HG03159 (cell line): ENCODE data around the gene ZNF554.

ENCODE experiments used
- ATAC-seq: cut with Tn5 transposase; IDR thresholded peaks from one replicate; pipeline ENCODE4 v1.9.1; 2021; ENCODE audit warnings: mild to moderate bottlenecking, moderate library complexity; ENCODE audit not compliant: unreplicated experiment

ZNF554 gene

GRCh38 chr19:2824129-2824528, 4.5 kb downstream of the ZNF554 start:
- ATAC-seq = no peak

- no peak for ATAC-seq
Measured at GRCh38 chr19:2827022-2827421, 7.4 kb downstream of the ZNF554 start.

- ATAC-seq = no peak
Measured at GRCh38 chr19:2827840-2828489, 8.3 kb downstream of the ZNF554 start.

- ATAC-seq = no peak
Measured at GRCh38 chr19:2834294-2834871, 14.7 kb downstream of the ZNF554 start.

GRCh38 chr19:2837430-2837829, 17.8 kb downstream of the ZNF554 start:
- no peak for ATAC-seq

GRCh38 chr19:2840794-2841791, 21.4 kb downstream of the ZNF554 start, which contains the start of gene ZNF555:
Gene ZNF555 (plus strand): TSS chr19:2841475. CDS start chr19:2841573, 98 bp downstream.
- ATAC-seq = peak; percentile 96

- ATAC-seq = no peak
Measured at GRCh38 chr19:2841855-2842574, 22.3 kb downstream of the ZNF554 start.

DNA sequence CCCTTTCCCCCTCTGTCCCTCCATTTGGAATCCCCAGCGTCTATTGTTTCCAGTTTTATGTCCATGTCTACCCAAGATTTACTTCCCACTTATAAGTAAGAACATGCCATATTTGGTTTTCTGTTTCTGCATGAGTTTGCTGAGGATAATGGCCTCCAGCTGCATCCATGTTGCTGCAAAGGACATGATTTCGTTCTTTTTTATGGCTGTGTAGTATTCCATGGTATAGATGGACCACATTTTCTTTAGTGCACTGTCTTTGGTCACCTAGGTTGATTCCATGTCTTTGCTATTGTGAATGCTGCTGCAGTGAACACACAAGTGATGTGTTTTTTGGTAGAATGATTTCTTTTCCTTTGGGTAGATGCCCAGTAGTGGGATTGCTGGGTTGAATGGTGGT, 25.4 kb downstream of the ZNF554 start:
- ATAC-seq = no peak

- no peak for ATAC-seq
Measured at GRCh38 chr19:2846180-2846894, 26.7 kb downstream of the ZNF554 start.

- no peak for ATAC-seq
Measured at GRCh38 chr19:2847507-2847906, 27.8 kb downstream of the ZNF554 start.

DNA sequence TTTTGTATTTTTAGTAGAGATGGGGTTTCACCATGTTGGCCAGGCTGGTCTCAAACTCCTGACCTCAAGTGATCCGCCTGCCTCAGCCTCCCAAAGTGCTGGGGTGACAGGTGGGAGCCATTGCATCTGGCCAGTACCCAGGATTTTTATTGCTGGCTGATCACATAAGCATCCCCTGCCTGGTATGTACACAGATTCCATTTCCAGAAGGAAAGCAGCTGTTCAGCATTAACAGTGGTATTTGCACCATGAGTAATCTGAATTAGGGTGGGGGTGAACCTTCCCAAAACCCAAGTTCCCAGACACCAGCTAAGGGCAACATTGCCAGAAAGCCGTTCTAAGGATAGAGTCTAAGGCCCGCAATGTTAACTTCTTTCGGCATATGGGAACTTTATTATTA, 28.9 kb downstream of the ZNF554 start:
- no peak for ATAC-seq

DNA sequence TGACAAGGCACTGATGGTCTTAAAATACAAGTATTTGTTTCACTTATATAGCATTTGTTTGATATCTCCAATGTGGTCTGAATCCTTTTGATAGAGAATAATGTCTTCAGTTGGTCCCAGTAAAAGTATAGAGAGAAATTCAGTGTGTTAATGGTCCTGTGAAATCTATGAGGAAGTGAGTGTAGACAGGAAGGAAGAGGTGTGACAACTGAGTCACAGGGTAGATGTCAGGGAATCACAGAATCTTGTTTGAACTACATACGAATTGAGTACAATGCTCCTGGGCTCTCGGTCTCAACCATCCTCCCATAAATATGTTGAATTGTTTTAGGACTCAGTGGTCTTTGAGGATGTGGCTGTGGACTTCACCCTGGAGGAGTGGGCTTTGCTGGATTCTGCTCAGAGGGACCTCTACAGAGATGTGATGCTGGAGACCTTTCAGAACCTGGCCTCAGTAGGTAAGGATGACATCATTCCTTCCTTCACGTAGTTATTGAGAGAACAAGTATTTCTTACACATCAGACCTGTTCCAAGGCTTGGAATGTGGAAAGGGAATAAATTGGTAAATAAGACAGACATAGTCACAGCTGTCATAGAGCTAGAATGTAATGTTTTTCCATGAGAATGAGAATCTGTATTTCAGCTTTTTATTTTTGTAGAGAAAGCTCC, 30.7 kb downstream of the ZNF554 start:
- ATAC-seq = no peak

GRCh38 chr19:2852598-2852997, 32.9 kb downstream of the ZNF554 start:
- ATAC-seq = no peak

GRCh38 chr19:2853015-2853606, 33.4 kb downstream of the ZNF554 start:
- ATAC-seq = no peak

- no peak for ATAC-seq
Measured at GRCh38 chr19:2854849-2855248, 35.2 kb downstream of the ZNF554 start.

DNA sequence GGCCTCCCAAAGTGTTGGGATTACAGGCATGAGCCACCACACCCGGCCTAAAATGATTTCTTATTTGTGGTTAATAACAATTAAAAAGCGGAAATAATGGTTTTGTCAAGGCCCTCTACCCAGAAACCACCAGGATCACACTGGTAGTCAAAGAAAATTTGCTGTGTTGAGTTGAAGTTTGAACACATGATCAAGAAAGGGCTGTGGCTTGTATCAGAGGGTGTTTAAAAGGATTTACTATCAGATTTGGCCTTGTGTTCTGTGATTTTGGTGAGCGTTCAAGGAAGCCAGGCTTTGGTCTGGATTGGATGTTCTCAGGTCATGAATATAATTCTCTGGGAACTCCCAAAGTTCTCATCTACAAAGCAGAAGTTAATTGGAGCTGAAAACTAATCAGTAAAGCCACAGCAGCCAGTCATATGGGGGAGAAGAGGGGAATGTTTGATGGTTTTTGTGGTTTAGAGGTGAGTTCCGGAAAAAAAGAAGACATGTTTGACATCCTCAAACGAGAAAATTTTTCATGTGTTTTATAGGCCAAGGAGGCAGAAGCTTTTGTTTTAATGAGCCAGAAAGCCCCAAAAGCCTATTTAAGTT, 36.9 kb downstream of the ZNF554 start:
- ATAC-seq = no peak

GRCh38 chr19:2858864-2859263, 39.2 kb downstream of the ZNF554 start:
- ATAC-seq = no peak

DNA sequence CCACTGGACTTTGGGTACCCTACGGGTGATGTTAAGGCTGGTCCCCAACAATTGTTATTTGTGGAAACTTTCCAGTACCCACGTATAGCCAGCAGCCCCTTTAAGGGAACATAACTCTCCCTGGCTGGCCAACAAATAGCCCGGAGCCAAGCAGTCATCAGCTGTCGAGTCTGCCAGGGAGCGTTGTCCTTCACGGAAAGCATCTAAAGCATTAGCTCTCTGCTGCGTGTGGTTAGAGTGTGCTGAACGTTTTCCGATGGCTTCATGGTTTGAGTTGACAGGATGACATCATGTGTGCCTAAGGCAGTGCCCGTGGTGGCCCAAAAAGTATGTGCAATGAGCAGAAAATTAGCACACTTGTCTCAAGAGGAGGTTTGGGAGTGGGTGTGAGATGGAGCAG, 44.1 kb downstream of the ZNF554 start:
- ATAC-seq = no peak
